Nephron (organoid): ENCODE results near the gene SYNDIG1.

ENCODE experiments used
- H3K27ac Mint-ChIP-seq, 3 experiments: 2 replicates each; pipeline ENCODE4 v1.8.0; 2020; ENCODE audit warnings: mixed read lengths in 3 of 3, mild to moderate bottlenecking in 2 of 3, moderate library complexity in 1 of 3
- H3K27me3 Mint-ChIP-seq: 2 replicates; pipeline ENCODE4 v1.8.0; 2021; ENCODE audit warnings: low read depth, mild to moderate bottlenecking, moderate library complexity, mixed read lengths
- H3K36me3 Mint-ChIP-seq: 2 replicates; pipeline ENCODE4 v1.8.0; 2020; ENCODE audit warnings: low read depth, mixed read lengths
- H3K4me1 Mint-ChIP-seq: 2 replicates; pipeline ENCODE4 v1.8.0; 2020; ENCODE audit warnings: mixed read lengths
- H3K4me3 Mint-ChIP-seq, 3 experiments: 2 replicates each; pipeline ENCODE4 v1.8.0; 2020; ENCODE audit warnings: mild to moderate bottlenecking in 3 of 3, mixed read lengths in 3 of 3, moderate library complexity in 2 of 3
- H3K9me3 Mint-ChIP-seq: 2 replicates; pipeline ENCODE4 v1.8.0; 2020; ENCODE audit warnings: mixed read lengths
- TF ChIP-seq, protein P1 (sequence below), 3 experiments: fragments of 200-600 bp; sonication (generic); IDR thresholded peaks; one replicate each; pipeline ENCODE4 v1.5.0; 2021; ENCODE audit warnings: antibody characterized with exemption in 3 of 3; ENCODE audit not compliant: unreplicated experiment in 3 of 3

Gene SYNDIG1

GRCh38 chr20:24528583-24529368 lies 59.3 kb downstream of the SYNDIG1 start:
- Mint-ChIP-seq H3K9me3 (no peaks in the 10 kb centered on the region), H3K27me3 (peaks cover 8% of the 10 kb centered on the region), H3K4me3 (no peak overlapping the region), H3K4me1 (no peaks in the 10 kb centered on the region), H3K36me3 (no peaks in the 10 kb centered on the region), H3K27ac (no peak overlapping the region)
- TF ChIP-seq, protein P1, sequence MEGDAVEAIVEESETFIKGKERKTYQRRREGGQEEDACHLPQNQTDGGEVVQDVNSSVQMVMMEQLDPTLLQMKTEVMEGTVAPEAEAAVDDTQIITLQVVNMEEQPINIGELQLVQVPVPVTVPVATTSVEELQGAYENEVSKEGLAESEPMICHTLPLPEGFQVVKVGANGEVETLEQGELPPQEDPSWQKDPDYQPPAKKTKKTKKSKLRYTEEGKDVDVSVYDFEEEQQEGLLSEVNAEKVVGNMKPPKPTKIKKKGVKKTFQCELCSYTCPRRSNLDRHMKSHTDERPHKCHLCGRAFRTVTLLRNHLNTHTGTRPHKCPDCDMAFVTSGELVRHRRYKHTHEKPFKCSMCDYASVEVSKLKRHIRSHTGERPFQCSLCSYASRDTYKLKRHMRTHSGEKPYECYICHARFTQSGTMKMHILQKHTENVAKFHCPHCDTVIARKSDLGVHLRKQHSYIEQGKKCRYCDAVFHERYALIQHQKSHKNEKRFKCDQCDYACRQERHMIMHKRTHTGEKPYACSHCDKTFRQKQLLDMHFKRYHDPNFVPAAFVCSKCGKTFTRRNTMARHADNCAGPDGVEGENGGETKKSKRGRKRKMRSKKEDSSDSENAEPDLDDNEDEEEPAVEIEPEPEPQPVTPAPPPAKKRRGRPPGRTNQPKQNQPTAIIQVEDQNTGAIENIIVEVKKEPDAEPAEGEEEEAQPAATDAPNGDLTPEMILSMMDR (IDR thresholded peaks at IDR 0.05; ENCODE audit: unreplicated experiment in 3 of 3) = no peak

- H3K27me3 Mint-ChIP-seq = peaks cover 8% of the 10 kb centered on the region
- H3K27ac Mint-ChIP-seq = no peak overlapping the region
- no peaks in the 10 kb centered on the region for H3K9me3 Mint-ChIP-seq
- TF ChIP-seq, protein P1 (IDR thresholded peaks at IDR 0.05; ENCODE audit: unreplicated experiment in 3 of 3) = no peak
- H3K36me3 Mint-ChIP-seq = no peaks in the 10 kb centered on the region
- H3K4me3 Mint-ChIP-seq = no peak overlapping the region
- no peaks in the 10 kb centered on the region for H3K4me1 Mint-ChIP-seq
These were observed 59.9 kb downstream of the SYNDIG1 start for GRCh38 chr20:24529369-24529719.

DNA sequence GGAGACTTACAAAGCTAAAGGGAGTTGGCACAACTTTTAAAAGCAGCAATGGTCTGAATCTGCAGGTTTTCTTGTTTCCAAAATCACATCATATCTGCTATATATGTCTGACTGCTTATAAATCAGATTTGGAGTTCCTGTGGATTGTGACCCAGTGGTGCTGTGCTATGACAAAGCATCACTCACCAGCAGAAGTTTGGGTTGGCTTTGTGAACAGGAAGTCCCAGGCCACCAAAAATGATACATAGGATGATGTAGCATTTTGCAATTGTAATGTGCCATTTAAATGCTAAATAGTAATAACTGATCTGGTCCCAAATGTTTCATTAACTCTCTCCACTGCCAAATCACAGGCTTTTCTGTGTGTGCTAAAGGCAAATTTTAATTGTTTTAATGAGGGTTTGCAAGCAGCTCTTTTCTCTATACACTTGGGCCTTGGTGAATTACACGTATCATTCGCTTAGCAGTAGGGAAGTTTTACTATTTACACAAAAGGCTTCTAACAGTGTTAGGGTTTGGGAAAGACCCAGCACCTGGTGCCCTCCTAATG lies 60.8 kb downstream of the SYNDIG1 start:
- Mint-ChIP-seq H3K9me3 (no peaks in the 10 kb centered on the region), H3K4me1 (no peaks in the 10 kb centered on the region), H3K36me3 (no peaks in the 10 kb centered on the region), H3K27ac (no peak overlapping the region), H3K4me3 (no peak overlapping the region), H3K27me3 (peaks cover 11% of the 10 kb centered on the region)
- TF ChIP-seq, protein P1 (IDR thresholded peaks at IDR 0.05; ENCODE audit: unreplicated experiment in 3 of 3) = no peak

DNA sequence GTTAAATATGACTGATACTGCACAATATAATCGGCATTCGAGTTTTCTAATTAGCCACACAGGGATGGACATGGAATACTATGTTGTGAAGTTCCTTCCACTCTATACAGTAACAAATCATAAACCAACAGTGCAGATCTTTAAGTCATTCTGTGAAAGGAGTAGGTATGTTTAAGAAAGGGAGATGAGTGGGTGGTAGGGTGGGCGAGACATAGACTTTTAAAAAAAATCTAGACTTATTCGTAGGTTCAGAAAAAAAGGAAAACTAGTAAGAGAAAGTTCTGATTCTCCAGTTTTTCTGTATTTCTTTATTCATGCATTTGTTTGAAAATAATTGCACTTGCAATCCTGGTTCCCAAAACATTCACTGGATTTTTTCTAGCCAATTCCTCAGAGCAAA lies 61.8 kb downstream of the SYNDIG1 start:
- H3K27me3 Mint-ChIP-seq = peaks cover 12% of the 10 kb centered on the region
- H3K36me3 Mint-ChIP-seq = no peaks in the 10 kb centered on the region
- H3K4me3 Mint-ChIP-seq = no peak overlapping the region
- H3K4me1 Mint-ChIP-seq = no peaks in the 10 kb centered on the region
- TF ChIP-seq, protein P1 (IDR thresholded peaks at IDR 0.05; ENCODE audit: unreplicated experiment in 3 of 3) = no peak
- H3K27ac Mint-ChIP-seq = no peak overlapping the region
- no peaks in the 10 kb centered on the region for H3K9me3 Mint-ChIP-seq

DNA sequence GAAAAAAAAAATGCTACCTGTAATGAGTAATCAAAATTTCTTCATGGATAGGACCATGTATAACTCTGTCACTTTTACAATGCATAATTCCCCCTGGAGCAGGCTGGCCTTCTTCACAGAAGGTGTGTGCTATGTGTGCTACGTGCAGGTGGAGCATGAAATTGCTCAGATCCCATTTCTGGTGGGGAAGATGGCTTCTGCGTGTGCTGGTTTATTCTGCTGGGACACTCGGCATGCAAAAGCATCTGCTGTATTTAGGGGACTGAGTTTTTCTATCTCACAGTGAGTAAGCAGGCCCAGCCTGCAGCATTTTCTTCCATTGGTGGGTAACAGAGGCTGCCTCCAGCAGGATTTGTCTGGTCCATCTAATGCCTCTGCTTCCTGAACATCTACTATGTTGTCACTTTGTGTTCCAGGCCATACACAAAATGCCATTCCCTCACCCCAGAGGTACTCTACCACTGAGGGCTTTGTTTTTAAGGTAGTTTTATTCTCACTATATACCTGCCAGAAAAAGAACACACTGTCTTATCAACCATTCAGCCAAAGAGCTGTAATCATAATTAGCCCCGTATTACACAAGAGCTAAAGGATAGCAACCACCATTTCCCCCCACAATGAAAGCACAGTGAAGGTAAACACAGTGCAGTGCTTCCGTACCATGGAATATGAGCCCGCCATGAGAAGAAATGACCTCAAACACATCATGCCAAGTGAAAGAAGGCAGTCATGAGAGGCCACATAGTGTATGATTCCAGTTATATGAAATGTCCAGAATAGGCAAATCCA lies 62.4 kb downstream of the SYNDIG1 start:
- H3K4me3 Mint-ChIP-seq = no peak overlapping the region
- H3K27me3 Mint-ChIP-seq = peaks cover 12% of the 10 kb centered on the region
- no peak overlapping the region for H3K27ac Mint-ChIP-seq
- no peaks in the 10 kb centered on the region for H3K36me3 Mint-ChIP-seq
- TF ChIP-seq, protein P1 (IDR thresholded peaks at IDR 0.05; ENCODE audit: unreplicated experiment in 3 of 3) = no peak
- no peaks in the 10 kb centered on the region for H3K4me1 Mint-ChIP-seq
- no peaks in the 10 kb centered on the region for H3K9me3 Mint-ChIP-seq
